Hematopoietic multipotent progenitor cell treated with erythropoietin and hydrocortisone succinate and interleukin-3 and kit ligand, for 15 days (in vitro differentiated cells): ENCODE results near the gene MAGEA9B.
"Not testable (repeated sequence)": the region's sequence is repeated elsewhere in the genome, so short reads cannot be mapped to it uniquely, and the experiment has no call there.

ENCODE experiments used
- DNase-seq: peaks from one replicate; pipeline ENCODE4 v3.0.0-alpha.2; 2015; ENCODE audit warnings: low spot score

Gene MAGEA9B

DNA sequence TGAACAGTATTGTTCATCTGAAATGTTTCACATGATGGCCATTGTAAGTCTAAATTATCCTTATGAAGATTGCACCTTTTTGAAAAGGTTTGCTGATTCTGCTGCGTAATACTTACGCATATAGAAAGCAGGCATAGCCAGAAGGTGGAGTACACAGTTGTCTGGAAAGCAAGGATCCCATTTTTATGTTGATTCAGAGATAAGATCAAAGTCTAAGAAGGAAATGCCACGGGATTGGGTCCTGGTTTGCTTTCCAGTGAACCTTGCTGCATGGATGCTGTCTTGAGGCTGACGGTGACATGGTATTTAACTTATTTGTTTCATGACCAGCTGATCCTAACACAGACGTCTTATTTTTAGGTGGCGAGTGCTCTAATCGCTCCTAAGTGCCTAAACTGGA is 15.5 kb downstream of the MAGEA9B start:
- no peak for DNase-seq

DNA sequence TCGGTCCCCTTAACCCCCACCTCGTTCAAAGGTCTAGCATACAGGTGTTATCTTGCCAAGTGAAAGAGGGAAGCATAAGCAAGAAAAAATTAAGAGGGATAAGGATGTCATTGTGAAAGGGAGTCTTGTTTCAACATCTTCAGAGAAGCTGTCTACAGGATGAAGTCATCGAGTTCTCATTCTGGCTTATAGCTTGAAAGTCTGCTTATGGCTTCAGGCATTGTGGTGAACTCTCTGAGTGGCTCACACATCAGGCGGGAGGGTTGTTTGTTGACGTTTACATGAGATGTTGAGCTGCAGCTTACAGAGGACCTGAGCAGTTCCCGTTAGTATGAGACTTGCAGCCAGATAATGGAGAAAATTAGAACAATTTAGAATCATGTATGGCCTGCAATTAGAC is 16.6 kb downstream of the MAGEA9B start:
- DNase-seq: no peak

DNA sequence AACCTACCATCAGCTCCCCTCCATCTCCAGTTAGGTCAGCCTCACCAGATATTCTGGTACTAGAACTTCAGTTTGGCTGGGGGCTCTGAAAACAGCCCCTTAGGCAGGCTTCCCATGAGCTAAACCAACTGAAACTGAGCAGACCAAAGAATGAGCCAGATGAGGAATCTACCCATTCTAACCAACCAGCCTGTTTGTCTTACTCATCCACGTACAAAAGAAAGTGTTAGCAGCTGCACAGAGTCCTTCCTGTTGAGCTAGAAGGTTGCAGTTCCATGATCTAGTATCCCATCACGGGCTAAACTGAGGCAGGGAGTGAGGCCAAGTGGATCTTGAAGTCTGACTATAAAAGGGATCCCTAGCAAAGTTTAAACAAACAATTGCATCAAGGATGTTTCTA is 17.5 kb downstream of the MAGEA9B start:
- no peak for DNase-seq

DNA sequence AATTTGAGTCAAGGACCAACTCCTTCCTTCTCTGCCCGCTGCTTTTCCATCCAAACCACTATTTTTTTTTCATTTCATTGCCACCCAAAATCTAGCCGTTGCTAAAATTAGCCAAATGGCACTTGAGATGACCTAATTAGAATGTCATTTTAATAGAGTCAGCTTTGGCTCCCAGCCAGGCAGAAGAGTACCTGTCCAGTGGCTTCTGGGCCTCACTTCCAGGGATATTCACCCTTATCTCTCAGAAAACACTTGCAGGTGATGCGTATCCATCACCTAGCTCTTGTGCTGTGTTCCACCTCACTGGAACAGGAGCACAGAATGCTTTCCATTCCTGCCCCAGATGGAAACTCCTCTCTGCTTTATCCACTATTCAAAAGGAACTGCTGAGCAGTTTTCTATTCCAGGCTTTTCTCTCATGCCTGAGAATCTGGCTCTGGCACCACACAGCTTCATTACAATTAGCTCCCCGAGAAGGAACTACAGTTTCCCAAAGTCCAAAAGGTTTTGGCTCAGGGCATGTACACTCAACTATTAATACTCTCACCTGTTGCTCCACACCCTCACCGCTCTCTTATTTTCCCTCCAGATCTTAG is 18.5 kb downstream of the MAGEA9B start:
- no peak for DNase-seq

DNA sequence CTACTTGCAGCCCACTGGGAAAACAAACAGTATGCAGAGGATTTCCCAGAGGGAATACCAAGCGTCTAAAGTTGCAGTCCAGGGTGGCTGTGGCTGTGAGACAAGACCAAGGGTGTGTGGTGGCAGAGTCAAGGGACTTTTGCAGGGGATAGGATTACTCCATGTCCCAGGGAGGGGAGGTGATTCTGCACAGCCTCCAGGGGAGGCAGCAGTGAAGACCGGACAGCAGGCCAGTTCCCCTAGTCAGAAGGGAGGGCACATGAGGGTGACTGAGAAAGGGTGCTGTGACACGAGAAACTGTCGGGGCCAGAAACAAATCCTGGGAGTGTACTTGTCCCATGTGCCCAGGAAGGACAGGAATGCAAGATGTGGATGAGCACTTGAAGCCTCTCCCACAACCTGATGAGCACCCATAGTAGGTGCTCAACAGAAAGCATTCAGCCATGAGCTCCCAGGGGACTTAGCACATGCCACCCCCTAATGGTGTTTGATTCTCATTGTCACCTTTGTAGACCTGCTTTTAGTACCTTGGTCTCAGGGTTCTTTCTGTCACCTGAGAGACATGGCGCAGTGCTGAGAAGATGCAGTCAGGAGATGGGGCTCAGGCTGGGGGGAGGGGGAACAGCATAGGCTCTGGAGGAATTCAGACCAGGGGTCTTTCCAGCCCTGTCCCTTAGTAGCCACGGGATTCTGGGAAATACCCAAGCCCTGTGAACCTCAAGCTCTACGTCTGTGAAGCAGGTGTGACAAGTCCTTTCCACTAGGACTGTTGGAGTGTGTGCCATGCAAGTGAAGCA is 19.4 kb downstream of the MAGEA9B start:
- DNase-seq: no peak

DNA sequence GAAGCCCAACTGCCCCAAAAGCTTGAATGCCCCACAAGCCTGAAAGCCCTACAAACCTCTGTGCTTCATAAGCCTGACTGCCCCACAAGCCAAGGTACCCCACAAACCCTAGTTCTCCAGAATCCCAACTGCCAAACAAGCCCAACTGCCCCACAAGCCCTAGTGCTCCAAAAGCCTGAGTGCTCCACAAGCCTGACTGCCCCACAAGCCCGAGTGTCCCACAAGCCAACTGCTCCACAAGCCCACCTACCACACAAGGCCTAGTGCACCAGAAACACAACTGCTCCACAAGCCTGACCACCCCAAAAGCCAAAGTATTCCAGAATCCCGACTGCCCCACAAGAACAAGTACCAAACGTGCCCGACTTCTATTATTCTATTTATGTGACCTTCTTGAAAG is 23.9 kb downstream of the MAGEA9B start:
- DNase-seq: no peak

DNA sequence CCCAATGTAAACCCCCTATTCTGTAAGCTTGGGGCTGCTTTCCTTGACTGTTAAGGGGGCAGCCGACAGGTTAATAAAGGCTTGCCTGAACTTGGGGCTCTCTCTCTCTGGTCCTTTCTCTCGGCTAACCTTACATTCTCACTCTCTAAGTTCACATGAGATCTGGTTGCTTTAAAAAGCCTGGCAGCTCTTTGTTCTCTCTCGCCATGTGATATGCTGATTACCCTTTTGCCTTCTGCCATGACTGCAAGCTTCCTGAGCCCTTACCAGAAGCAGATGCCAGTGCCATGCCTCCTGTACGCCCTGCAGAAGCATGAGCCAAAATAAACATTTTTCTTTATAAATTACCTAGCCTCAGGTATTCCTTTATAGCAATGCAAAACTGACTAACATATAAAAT is 32.0 kb downstream of the MAGEA9B start:
- DNase-seq: not testable (repeated sequence)

DNA sequence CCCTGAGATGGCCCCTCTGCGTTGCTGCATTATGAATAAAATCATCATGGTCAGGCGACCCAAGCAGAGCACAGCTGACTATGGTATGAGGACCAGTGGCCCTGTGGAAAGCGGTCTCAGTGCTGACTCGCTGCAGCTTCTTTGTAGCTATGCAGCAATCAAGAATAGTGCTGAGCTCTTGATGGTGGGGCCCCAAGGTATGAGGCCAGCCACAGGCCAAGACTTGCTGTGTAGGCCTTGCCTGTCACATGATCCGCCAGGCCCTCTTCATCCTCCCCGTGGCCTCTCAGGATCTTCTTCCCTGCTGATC is 35.4 kb downstream of the MAGEA9B start:
- not testable (repeated sequence) for DNase-seq

DNA sequence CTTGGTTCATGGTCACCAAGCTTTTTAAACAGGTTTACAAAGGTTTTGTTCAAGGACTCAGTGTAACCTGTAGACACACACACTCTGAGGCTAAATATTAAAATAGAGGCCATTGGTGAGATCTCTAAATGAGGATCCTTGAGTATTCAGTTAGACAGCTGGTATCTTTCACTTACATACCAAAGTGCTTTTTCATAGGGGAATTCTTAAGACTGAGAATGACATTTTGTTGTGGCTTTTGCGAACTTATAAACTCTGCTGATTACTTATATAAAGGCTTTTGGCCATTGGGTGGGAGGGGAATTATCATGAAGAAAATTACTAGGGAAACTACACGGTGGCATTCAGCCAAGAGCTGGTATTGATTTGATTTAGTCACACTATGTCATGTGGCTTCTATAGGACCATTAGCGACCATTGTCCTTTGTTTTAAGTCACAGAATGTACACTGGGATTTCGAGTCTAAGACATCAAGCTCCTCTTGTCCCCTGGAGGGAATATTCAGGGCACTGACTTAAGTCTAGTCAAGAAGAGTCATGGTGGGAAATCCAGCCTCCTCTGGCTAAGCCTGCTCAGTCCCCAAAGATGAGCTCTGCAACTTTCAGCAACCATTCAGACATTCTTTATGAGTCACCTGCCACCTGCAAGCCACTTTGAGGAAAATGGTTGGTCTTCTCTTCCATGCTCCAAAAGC is 35.9 kb downstream of the MAGEA9B start:
- DNase-seq: not testable (repeated sequence)

DNA sequence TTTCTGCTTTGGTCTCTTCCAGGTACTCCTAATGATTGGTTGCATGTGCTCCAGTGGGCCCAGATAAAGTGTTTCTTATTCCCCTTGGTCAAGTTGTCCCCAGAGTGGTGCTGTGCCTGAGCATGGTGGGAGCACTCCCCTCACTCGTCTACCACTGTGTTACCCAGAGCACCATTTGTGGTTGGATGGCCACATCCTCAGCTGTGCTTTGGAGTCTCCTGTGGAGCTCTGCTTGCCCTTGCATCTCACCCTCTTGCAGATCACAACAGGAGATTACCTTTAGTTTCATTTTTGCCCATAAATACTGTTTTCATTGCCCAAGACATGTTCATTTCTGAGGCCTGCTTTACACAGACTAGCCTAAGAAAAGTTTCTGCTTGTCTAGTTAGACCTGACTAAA is 36.8 kb downstream of the MAGEA9B start:
- not testable (repeated sequence) for DNase-seq

DNA sequence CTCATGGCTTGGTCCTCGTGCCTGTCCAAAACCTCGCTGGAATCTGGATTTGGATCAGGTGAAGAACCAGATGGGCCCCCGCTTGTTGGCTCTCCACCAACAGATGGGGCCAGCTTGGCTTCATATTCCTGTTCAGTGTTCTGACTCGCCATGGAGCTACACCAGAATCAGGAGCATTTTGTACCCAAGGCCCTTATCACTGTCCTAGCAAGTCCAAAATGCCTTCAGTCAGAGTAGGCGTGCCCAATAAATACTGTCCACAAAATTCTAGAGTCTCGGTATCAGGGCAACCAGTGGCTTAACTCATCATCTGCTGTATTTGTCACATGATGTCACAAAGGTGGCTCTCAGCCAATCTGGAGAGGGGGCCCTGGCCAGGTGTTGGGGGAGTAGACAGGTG is 37.6 kb downstream of the MAGEA9B start, which contains the start of gene HSFX3:
Gene HSFX3, minus strand, starts transcription at position 224 of the 400 bp plus-strand sequence. Its CDS starts 72 bp downstream, at position 152.
- not testable (repeated sequence) for DNase-seq

DNA sequence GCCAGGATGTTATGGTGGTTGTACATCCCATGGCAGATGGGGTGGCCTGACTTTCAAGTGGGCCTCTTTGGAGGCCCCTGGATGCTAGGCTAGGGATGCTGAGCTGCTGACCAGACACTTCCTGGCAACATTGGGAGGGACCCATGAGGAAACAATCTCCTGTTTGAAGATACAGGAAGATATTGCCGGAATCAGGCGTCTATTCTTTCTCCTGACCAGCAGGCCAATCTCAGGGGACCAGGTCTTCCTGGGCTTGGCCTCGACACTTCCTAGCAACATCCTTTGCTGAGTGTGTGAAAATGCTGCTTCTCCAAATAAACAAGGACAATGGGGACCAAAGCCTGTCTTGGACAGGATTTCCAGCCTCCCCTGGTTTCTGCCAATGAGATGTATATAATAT is 39.5 kb downstream of the MAGEA9B start:
- not testable (repeated sequence) for DNase-seq

DNA sequence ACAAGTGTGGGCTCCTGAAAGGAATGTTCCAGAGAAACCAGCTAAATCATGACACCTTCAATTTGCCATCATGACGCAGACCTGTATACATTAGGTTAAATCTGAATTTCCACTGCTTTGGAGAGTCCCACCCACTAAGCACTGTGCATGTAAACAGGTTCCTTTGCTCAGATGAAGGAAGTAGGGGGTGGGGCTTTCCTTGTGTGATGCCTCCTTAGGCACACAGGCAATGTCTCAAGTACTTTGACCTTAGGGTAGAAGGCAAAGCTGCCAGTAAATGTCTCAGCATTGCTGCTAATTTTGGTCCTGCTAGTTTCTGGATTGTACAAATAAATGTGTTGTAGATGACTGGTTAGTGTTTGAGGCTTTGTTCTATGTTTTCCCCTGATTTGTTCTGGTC is 40.3 kb downstream of the MAGEA9B start:
- DNase-seq: not testable (repeated sequence)

DNA sequence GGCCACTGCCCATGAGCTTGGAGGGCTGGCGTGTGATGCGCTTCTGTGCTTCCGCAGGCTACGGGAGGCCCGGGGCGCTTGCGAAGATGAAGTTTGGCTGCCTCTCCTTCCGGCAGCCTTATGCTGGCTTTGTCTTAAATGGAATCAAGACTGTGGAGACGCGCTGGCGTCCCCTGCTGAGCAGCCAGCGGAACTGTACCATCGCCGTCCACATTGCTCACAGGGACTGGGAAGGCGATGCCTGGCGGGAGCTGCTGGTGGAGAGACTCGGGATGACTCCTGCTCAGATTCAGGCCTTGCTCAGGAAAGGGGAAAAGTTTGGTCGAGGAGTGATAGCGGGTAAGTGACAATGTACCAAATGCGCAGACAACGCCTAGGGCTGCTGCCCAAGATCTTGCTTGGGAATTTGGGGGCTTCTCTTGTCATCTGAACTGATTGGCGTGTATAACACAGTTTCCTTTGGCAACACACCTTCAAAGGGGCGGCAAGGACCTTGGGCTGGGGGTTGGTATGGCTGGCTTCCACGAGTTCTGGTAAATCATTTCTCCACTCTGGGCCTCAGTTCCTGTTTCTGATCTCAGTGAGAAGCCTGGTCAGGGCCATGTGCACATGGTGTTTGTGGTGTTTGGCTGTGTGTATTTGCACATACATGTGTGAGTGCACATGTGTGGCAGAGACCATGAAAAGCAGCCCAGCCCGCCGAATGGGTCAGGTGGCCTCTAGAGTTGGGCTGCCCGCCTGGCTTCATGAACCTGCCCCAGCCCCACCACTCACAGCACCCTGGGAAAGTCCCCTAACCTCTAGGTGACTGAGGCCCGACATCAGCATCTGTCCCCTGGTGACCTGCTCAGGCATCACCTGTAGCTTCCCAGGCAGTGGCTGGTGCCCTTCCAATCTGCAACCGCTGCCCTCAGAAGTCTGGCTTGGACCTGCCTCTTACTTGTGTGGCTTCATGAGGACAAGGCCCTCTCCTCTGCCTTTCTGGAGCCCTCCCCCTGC is 41.4 kb downstream of the MAGEA9B start:
- not testable (repeated sequence) for DNase-seq

DNA sequence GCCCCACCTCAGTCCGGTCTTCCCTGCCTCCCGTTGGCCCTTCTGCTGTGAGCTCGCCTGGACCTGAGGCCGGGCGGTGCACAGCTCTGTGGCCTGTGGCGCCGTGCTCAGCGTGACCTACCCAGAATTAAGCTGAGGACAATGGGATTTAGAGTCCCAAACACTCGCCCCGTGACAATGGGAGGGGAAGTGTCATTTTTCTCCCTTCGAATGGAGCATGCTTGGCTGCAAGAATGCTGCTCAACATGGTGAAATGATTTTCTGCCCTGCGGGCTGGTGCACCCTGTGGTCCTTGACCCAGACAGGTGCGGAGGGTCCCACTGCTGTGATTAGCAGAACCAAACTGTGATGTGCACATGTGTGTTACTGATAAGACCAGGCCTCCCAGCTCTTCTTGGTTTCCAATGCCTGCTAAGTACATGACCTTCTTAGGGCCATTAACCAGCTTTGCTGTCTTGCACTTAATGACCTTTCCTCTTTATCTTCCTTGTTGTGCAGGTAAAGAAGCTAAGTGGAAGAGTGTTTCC is 45.7 kb downstream of the MAGEA9B start:
- peak; percentile 5 for DNase-seq

DNA sequence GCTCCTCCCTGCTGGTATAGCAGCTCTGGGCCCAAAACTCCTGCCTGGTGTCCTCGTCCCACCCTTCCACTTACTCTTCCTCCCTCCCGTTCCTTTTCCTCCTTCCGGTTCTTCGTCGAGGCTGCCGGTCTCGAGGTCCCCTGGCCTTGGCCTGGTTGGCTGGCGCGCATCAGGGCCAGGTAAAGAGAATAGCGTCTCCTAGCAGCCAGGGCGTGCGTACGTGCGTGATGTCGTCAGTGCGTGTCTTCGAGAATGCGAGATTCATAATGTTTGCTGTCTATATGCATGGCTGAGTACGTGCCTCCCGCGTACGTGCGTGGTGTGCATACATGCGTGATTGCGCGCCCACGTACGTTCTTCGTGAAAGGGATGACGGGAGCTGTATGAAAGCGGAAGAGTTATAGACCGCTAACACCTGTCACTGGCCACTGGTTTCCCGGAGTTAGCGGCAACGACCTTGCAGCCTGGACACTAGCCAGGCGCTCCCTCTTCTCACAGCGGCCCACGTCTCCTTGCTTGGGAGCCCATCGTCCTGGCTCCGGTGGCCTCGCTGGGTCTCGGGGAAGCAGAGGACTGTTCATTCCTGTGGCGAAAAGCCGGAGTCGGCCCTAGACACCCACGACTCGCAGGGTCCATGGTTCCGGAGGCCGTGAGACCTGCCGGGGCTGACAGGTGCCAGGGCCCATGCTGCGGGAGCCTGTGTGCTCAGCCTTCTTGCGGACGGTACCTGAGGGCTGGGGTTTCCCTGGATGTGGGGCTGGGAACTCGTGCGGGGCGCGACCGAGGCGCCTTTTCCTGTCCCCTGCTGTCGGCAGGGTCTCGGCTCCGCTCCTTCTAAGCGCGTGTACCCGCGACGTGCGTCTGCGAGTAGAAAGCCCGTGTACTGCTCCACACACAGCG is 46.4 kb downstream of the MAGEA9B start, which contains the start of gene EOLA1:
Gene EOLA1, plus strand, starts transcription at position 392 of the 900 bp plus-strand sequence. CDS start 4,619 bp downstream, outside the sequence.
- peak; percentile 92 for DNase-seq

DNA sequence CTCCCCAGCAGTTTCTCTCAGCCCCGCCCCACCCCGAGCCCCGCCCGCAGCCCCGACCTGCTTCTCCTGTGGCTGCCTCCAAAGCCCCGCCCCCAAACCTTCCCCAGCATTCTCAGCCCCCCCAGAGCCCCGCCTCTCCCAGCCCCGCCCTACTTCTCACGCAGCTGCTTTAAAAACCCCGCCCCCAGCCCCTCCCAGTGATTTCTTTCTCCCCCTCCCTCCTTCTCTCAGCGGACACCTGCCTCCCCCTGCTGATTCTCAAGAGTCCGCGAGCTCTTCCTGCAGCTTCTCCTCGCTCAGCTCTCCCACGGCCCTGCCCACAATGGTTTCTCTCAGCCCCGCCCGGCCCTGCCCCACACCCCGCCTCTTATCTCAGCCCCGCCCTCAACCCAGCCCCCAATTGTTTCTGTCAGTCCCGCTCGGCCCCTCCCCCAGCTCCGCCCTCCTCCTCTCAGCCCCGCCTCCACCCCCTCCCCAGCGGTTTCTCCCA is 47.1 kb downstream of the MAGEA9B start:
- peak; percentile 83 for DNase-seq

DNA sequence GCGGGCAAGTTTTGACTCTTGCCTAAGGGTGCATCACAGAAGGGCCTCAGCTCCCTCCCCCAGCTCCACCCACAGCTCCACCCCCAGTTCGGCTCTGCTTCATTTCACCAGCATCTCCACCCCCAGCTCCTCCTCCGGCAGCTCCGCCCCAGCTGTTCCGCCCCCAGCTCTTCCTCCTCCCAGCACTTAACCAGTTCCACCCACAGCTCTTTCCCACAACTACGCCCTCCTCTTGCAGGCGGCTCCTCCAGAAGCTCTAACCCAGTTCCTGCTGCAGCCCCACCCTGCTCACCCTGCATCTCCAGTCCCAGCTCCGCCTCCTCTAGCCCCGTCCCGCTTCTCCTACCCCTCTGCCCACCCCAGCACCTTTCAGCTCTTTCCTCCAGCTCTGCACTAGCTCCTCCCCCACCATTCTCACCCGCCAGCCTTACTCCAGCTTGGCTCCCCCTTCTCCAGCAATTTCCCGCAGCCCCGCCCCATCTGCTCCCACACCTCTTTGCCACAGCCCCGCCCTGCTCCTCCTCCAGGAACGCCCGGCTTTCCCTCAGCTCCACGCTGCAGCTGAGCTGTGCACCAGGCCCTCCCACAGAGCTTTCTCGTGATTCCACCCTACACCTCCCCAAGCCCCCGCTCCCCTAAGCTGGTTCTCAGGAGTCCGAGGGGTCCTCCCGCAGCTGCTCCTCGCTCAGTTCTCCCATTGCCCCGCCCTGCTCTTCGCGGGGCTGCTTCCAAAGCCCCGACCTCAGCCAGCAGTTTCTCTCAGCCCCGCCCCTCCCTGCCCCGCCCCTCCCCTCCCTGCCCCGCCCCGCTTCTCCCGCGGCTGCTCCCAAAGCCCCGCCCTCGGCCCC is 47.8 kb downstream of the MAGEA9B start:
- peak; percentile 85 for DNase-seq

DNA sequence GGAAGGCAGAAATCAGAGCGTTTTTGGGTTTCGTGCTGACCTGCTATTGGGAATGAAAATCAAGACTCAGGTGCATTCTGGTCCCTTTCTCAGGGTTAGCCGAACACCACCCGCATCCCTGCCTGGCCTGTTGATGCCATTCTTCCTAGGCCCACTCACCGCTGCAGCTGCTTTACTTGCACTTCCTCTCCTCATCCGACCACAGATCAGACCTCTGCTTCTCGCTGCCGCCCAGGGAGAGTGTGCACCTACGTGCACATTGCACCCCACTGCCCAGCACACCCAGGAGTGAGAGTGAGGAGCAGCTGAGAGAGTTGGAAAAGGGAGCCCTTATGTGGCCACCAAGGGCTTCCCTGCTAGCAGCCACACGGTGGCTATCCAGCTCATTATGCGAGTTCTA is 49.8 kb downstream of the MAGEA9B start:
- DNase-seq: not testable (repeated sequence)
